GM12874 (cell line): ENCODE measurements around the gene PIF1.

Experiments used
- CTCF ChIP-seq: IDR thresholded peaks from 2 replicates; pipeline ENCODE4 v1.5.1; 2011; ENCODE audit warnings: low read depth, mild to moderate bottlenecking, control low read depth, low read length, moderate library complexity; ENCODE audit not compliant: insufficient read depth

The PIF1 gene, protein sequence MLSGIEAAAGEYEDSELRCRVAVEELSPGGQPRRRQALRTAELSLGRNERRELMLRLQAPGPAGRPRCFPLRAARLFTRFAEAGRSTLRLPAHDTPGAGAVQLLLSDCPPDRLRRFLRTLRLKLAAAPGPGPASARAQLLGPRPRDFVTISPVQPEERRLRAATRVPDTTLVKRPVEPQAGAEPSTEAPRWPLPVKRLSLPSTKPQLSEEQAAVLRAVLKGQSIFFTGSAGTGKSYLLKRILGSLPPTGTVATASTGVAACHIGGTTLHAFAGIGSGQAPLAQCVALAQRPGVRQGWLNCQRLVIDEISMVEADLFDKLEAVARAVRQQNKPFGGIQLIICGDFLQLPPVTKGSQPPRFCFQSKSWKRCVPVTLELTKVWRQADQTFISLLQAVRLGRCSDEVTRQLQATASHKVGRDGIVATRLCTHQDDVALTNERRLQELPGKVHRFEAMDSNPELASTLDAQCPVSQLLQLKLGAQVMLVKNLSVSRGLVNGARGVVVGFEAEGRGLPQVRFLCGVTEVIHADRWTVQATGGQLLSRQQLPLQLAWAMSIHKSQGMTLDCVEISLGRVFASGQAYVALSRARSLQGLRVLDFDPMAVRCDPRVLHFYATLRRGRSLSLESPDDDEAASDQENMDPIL

DNA sequence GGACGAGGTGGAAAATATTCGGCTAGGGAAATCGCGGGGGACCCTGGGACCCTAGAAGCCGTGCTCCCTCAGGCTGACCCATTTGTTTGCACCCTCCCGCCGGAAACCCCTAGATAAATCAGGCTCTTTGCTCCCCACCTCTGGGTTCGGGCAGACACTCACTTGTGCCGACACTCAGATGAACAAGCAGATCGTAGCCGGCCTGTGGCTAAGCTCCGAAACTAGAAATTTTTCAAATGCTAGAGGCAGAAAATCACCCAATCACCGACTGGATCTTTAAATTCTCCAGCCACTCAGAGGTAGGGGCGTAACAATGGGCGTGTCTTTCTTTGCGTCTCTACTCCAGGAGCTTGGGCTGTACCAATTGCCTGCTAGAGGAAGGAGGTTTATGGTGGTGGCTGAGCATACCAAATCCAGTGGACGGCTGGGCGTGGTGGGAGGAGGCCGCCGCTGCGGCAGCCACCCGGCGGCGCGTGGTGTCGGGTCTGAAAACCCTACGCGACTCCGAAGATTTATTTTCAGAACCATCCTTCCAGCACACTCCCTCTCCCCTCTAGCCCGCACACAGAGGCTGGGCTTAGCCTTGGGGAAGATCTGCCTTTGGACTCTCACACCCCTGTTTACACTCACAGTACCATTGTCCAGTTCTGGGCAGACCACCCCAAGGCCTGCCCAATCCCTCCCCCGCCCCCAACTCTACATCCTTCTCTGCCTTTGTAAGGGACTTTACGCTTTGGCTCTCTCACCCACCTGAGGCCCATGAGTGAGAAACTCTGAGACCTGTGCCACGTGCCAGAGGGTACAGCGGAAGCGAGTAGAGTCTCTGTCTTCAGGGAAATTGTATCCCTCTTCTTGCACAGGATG is at the start of gene PIF1:
PIF1 (minus strand) TSS at position 217 of the 864 bp plus-strand sequence. CDS start 1,312 bp downstream, outside the sequence.
- TF ChIP-seq CTCF = no peak

GRCh38 chr15:64870353-64870752 is 44.9 kb upstream of the PIF1 start:
- no peak for TF ChIP-seq CTCF

GRCh38 chr15:64869501-64869900 is 44.1 kb upstream of the PIF1 start:
- no peak for TF ChIP-seq CTCF

- TF ChIP-seq CTCF = no peak
Measured at GRCh38 chr15:64865998-64866520, 40.6 kb upstream of the PIF1 start.

- no peak for TF ChIP-seq CTCF
Measured at GRCh38 chr15:64865126-64865997, 39.9 kb upstream of the PIF1 start.

GRCh38 chr15:64864068-64864467 is 38.6 kb upstream of the PIF1 start:
- no peak for TF ChIP-seq CTCF
